ENCODE data around the gene BIN1. TPM values are rescaled to one million over a fixed set of nuclear protein-coding genes. Genes with fewer than 3 reads are reported as not detected.

Gene BIN1
- total and polyA plus RNA-seq, 8 donors, result 32.0 to 98.7 (median 76.7) TPM

GRCh38 chr2:127014224-127014623 lies 92.7 kb downstream of the BIN1 start:
- Histone ChIP-seq H3K4me1 (no peaks in the 10 kb centered on the region), H3K36me3 (no peaks in the 10 kb centered on the region), H3K27ac (no peak overlapping the region), H3K27me3 (no peaks in the 10 kb centered on the region), H3K9me3 (no peaks in the 10 kb centered on the region), H3K4me3 (no peak overlapping the region)
- no peak for TF ChIP-seq CTCF (IDR thresholded peaks at IDR 0.05)
- DNase-seq (no peak), ATAC-seq (no peak)
- intact Hi-C loops (cut with DNase I), result no loop called here

GRCh38 chr2:127012868-127013267 lies 94.1 kb downstream of the BIN1 start:
- H3K27ac ChIP-seq, result no peak overlapping the region
- DNase-seq (no peak), ATAC-seq (no peak)
- no peaks in the 10 kb centered on the region for H3K36me3 ChIP-seq
- H3K27me3 ChIP-seq, result no peaks in the 10 kb centered on the region
- H3K4me1 ChIP-seq, result no peaks in the 10 kb centered on the region
- H3K9me3 ChIP-seq, result no peaks in the 10 kb centered on the region
- H3K4me3 ChIP-seq, result no peak overlapping the region
- TF ChIP-seq CTCF (IDR thresholded peaks at IDR 0.05), result no peak
- intact Hi-C loops (cut with DNase I), result no loop called here

GRCh38 chr2:127012215-127012614 lies 94.7 kb downstream of the BIN1 start:
- intact Hi-C loops (cut with DNase I), result no loop called here

DNA sequence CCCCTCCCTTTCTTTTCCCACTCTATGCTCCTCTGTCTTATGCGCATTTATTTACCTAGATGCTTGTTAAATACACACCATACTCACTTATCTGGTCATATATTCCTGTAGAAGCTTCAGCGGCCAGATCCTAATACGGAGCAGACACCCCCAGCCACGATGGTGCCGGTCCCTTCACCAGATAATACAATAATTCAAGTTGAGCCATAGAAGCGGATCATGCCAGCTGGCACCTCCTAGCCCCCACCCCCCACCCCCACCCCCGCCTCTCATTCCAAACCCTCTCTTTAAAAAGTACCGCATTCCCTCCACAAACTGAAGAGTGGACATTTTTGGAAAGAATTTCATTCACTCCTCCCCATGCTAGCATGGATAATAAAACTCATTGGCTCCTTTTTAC lies 95.2 kb downstream of the BIN1 start:
- no peaks in the 10 kb centered on the region for H3K36me3 ChIP-seq
- H3K27ac ChIP-seq, result no peak overlapping the region
- no peaks in the 10 kb centered on the region for H3K27me3 ChIP-seq
- no peaks in the 10 kb centered on the region for H3K4me1 ChIP-seq
- H3K9me3 ChIP-seq, result no peaks in the 10 kb centered on the region
- intact Hi-C loops (cut with DNase I), result no loop called here
- no peak for TF ChIP-seq CTCF (IDR thresholded peaks at IDR 0.05)
- DNase-seq (no peak), ATAC-seq (no peak)
- no peak overlapping the region for H3K4me3 ChIP-seq

More at GRCh38 chr2:127012215-127012614, 94.7 kb downstream of the BIN1 start:
- ATAC-seq, result no peak
- Histone ChIP-seq H3K27me3 (no peaks in the 10 kb centered on the region), H3K9me3 (no peaks in the 10 kb centered on the region), H3K4me3 (no peak overlapping the region), H3K27ac (no peak overlapping the region), H3K36me3 (no peaks in the 10 kb centered on the region), H3K4me1 (no peaks in the 10 kb centered on the region)
- no peak for DNase-seq
- TF ChIP-seq CTCF (IDR thresholded peaks at IDR 0.05), result no peak

GRCh38 chr2:127011231-127011661 lies 95.7 kb downstream of the BIN1 start:
- no peak for DNase-seq
- intact Hi-C loops (cut with DNase I), result no loop called here
- Histone ChIP-seq H3K4me3 (no peak overlapping the region), H3K9me3 (no peaks in the 10 kb centered on the region), H3K27ac (no peak overlapping the region), H3K4me1 (no peaks in the 10 kb centered on the region), H3K27me3 (no peaks in the 10 kb centered on the region), H3K36me3 (no peaks in the 10 kb centered on the region)
- no peak for ATAC-seq
- no peak for TF ChIP-seq CTCF (IDR thresholded peaks at IDR 0.05)
